H1 (cell line): Measurements from ENCODE around the gene GRAMD1B. TPM values are rescaled to one million over a fixed set of nuclear protein-coding genes. Genes with fewer than 3 reads are reported as not detected.

ENCODE experiments used
- CTCF ChIA-PET: fragments of 300-600 bp; sonication (Branson Sonifier 250); formaldehyde crosslinking; loops from one replicate; lab custom pipeline; 2021; ENCODE audit not compliant: partially characterized antibody; lab: Charles Lee
- POLR2A ChIA-PET: fragments of 300-600 bp; sonication (Branson Sonifier 250); formaldehyde crosslinking; loops from one replicate; lab custom pipeline; 2021; ENCODE audit warnings: inconsistent platforms; ENCODE audit not compliant: partially characterized antibody; lab: Charles Lee
- DNase-seq, 2 experiments: peaks; one replicate each; pipeline versions ENCODE4 v3.0.0 to v3.0.0-alpha.2; 2010 to 2022; ENCODE audit warnings: low spot score in 2 of 2, low read depth in 1 of 2, mixed read lengths in 1 of 2
- FAIRE-seq: peaks from 2 replicates; lab custom pipeline; 2011; peaks lifted over from hg19 to GRCh38; lab: Jason Lieb, UNC
- H2AFZ ChIP-seq: 2 replicates; pipeline ENCODE4 v1.8.1; 2012; ENCODE audit warnings: low read length, inconsistent platforms
- H2AK5ac ChIP-seq: 2 replicates; pipeline ENCODE4 v1.6.1; 2013; ENCODE audit warnings: low read depth, low read length
- H2BK120ac ChIP-seq: replicated peaks from 2 replicates; pipeline ENCODE3; 2013; ENCODE audit warnings: low read depth, low read length, inconsistent platforms
- H2BK12ac ChIP-seq: 2 replicates; pipeline ENCODE4 v1.6.1; 2013; ENCODE audit warnings: low read depth, low read length
- H2BK15ac ChIP-seq: 2 replicates; pipeline ENCODE4 v1.6.1; 2013; ENCODE audit warnings: low read length
- H2BK20ac ChIP-seq: 2 replicates; pipeline ENCODE4 v1.6.1; 2013; ENCODE audit warnings: low read length
- H2BK5ac ChIP-seq: 2 replicates; pipeline ENCODE4 v1.6.1; 2013; ENCODE audit warnings: low read depth, low read length
- H3K14ac ChIP-seq: 2 replicates; pipeline ENCODE4 v1.6.1; 2013; ENCODE audit warnings: inconsistent platforms; ENCODE audit not compliant: insufficient read length
- H3K18ac ChIP-seq: 2 replicates; pipeline ENCODE4 v1.6.1; 2013; ENCODE audit warnings: low read length; ENCODE audit errors: extremely low read depth
- H3K23ac ChIP-seq: 2 replicates; pipeline ENCODE4 v1.6.1; 2013; ENCODE audit warnings: inconsistent platforms; ENCODE audit not compliant: insufficient read length
- H3K23me2 ChIP-seq: 2 replicates; pipeline ENCODE4 v1.6.1; 2013; ENCODE audit warnings: low read depth, low read length
- H3K27ac ChIP-seq: 2 replicates; pipeline ENCODE4 v1.6.1; 2011; ENCODE audit warnings: low read depth, low read length, inconsistent platforms
- H3K27me3 ChIP-seq, 4 experiments: replicated peaks in 1 of 4; 1 replicate in 1 of 4; 2 replicates in 3 of 4; pipeline versions ENCODE4 v1.6.1 to v1.8.1; 2011 to 2013; ENCODE audit warnings: low read length in 3 of 4, mild to moderate bottlenecking in 3 of 4, inconsistent platforms in 2 of 4, mixed read lengths in 2 of 4, moderate library complexity in 1 of 4; ENCODE audit not compliant: control insufficient read depth in 3 of 4, insufficient read depth in 3 of 4; ENCODE audit errors: extremely low read depth in 1 of 4
- H3K36me3 ChIP-seq, 4 experiments: 2 replicates each; pipeline versions ENCODE4 v1.6.1 to v1.8.1; 2011 to 2013; ENCODE audit warnings: mild to moderate bottlenecking in 4 of 4, low read length in 3 of 4, moderate library complexity in 2 of 4, control low read depth in 1 of 4, inconsistent platforms in 1 of 4; ENCODE audit not compliant: insufficient read depth in 4 of 4, control insufficient read depth in 2 of 4
- H3K4ac ChIP-seq: replicated peaks from 2 replicates; pipeline ENCODE3; 2013; ENCODE audit warnings: low read length, low read depth, mixed read lengths, inconsistent platforms; ENCODE audit not compliant: insufficient read length
- H3K4me1 ChIP-seq, 4 experiments: replicated peaks in 1 of 4; 1 replicate in 1 of 4; 2 replicates in 3 of 4; pipeline versions ENCODE4 v1.6.1 to v1.8.1; 2011 to 2013; ENCODE audit warnings: low read length in 3 of 4, inconsistent platforms in 2 of 4, mixed read lengths in 1 of 4; ENCODE audit not compliant: insufficient read depth in 4 of 4, control insufficient read depth in 3 of 4
- H3K4me2 ChIP-seq, 2 experiments: 2 replicates each; pipeline versions ENCODE4 v1.6.1 to v1.8.1; 2011 to 2013; ENCODE audit warnings: low read depth in 2 of 2, low read length in 2 of 2, control low read depth in 1 of 2, inconsistent platforms in 1 of 2, mild to moderate bottlenecking in 1 of 2; ENCODE audit not compliant: insufficient read depth in 1 of 2
- H3K4me3 ChIP-seq, 4 experiments: fragments of 200-600, 300-600 bp in 1 of 4; sonication (generic), shearing (Covaris generic), sonication (Bioruptor Twin) in 1 of 4; 2 replicates each; pipeline versions ENCODE4 v1.5.1 to v1.8.1; 2011 to 2016; ENCODE audit warnings: low read length in 4 of 4, low read depth in 3 of 4, control low read depth in 2 of 4, inconsistent platforms in 2 of 4, mild to moderate bottlenecking in 2 of 4, mixed read lengths in 1 of 4, moderate library complexity in 1 of 4; ENCODE audit not compliant: insufficient read depth in 2 of 4; ENCODE audit errors: extremely low read depth in 1 of 4
- H3K56ac ChIP-seq: replicated peaks from 2 replicates; pipeline ENCODE3; 2013; ENCODE audit warnings: low read depth, mild to moderate bottlenecking, mixed read lengths, low read length, inconsistent platforms; ENCODE audit not compliant: insufficient read length
- H3K79me1 ChIP-seq: 2 replicates; pipeline ENCODE4 v1.6.1; 2013; ENCODE audit warnings: low read depth, low read length, control low read depth
- H3K79me2 ChIP-seq, 2 experiments: 2 replicates each; pipeline versions ENCODE4 v1.6.1 to v1.8.1; 2012 to 2013; ENCODE audit warnings: low read length in 2 of 2, mild to moderate bottlenecking in 2 of 2, inconsistent platforms in 1 of 2; ENCODE audit not compliant: insufficient read depth in 2 of 2, control insufficient read depth in 1 of 2
- H3K9ac ChIP-seq, 4 experiments: replicated peaks in 1 of 4; 1 replicate in 1 of 4; 2 replicates in 3 of 4; pipeline versions ENCODE4 v1.6.1 to v1.8.1; 2011 to 2013; ENCODE audit warnings: low read depth in 3 of 4, low read length in 3 of 4, control low read depth in 2 of 4, mild to moderate bottlenecking in 2 of 4, moderate library complexity in 2 of 4, inconsistent platforms in 1 of 4; ENCODE audit errors: extremely low read depth in 1 of 4
- H3K9me3 ChIP-seq, 2 experiments: 2 replicates each; pipeline versions ENCODE4 v1.6.1 to v1.8.1; 2012 to 2013; ENCODE audit warnings: mild to moderate bottlenecking in 2 of 2, moderate library complexity in 2 of 2, control low read depth in 1 of 2, inconsistent platforms in 1 of 2, low read depth in 1 of 2, low read length in 1 of 2, mixed read lengths in 1 of 2; ENCODE audit not compliant: insufficient read depth in 2 of 2
- H4K20me1 ChIP-seq, 2 experiments: replicated peaks in 1 of 2; 2 replicates each; pipeline versions ENCODE3 to v1.8.1; 2011 to 2013; ENCODE audit warnings: inconsistent platforms in 2 of 2, low read length in 2 of 2, mild to moderate bottlenecking in 1 of 2; ENCODE audit not compliant: insufficient read depth in 2 of 2, control insufficient read depth in 1 of 2
- H4K5ac ChIP-seq: 2 replicates; pipeline ENCODE4 v1.6.1; 2013; ENCODE audit warnings: low read length, low read depth, mixed read lengths, inconsistent platforms; ENCODE audit not compliant: insufficient read length
- H4K8ac ChIP-seq: 2 replicates; pipeline ENCODE4 v1.8.0; 2013; ENCODE audit warnings: mild to moderate bottlenecking, moderate library complexity, low read length, inconsistent platforms; ENCODE audit not compliant: insufficient read depth; ENCODE audit errors: extremely low read depth
- H4K91ac ChIP-seq: replicated peaks from 2 replicates; pipeline ENCODE3; 2013; ENCODE audit warnings: low read length, mixed read lengths, inconsistent platforms; ENCODE audit not compliant: insufficient read length
- ATF3 ChIP-seq: IDR thresholded peaks from 2 replicates; pipeline ENCODE4 v1.6.1; 2011; ENCODE audit warnings: low read depth, mild to moderate bottlenecking, low read length; ENCODE audit not compliant: insufficient read depth
- CHD1 ChIP-seq: IDR thresholded peaks from 2 replicates; pipeline ENCODE4 v1.6.1; 2012; ENCODE audit warnings: low read depth, low read length, improper control_type of control experiment
- CREB1 ChIP-seq: IDR thresholded peaks from 2 replicates; pipeline ENCODE4 v1.6.1; 2012; ENCODE audit warnings: inconsistent platforms
- EP300 ChIP-seq, 2 experiments: IDR thresholded peaks; 1 replicate in 1 of 2; 2 replicates in 1 of 2; pipeline ENCODE4 v1.6.1; 2011 to 2012; ENCODE audit warnings: low read depth in 2 of 2, low read length in 2 of 2, mild to moderate bottlenecking in 2 of 2, borderline replicate concordance in 1 of 2, inconsistent platforms in 1 of 2, moderate library complexity in 1 of 2
- HDAC2 ChIP-seq, 2 experiments: fragments of 300-600 bp in 1 of 2; sonication (generic) in 1 of 2; IDR thresholded peaks; 2 replicates each; pipeline ENCODE4 v1.6.1; 2011 to 2012; ENCODE audit warnings: low read depth in 2 of 2, low read length in 2 of 2, mild to moderate bottlenecking in 2 of 2, moderate library complexity in 2 of 2, borderline replicate concordance in 1 of 2, inconsistent platforms in 1 of 2
- PHF8 ChIP-seq: fragments of 200-600 bp; sonication (generic); conservative IDR thresholded peaks from 2 replicates; pipeline ENCODE4 v1.7.1; 2012; ENCODE audit warnings: low read depth, mild to moderate bottlenecking, inconsistent platforms, low read length, moderate library complexity
- POU5F1 ChIP-seq: IDR thresholded peaks from 2 replicates; pipeline ENCODE4 v1.6.1; 2011; ENCODE audit warnings: low read depth, mild to moderate bottlenecking, low read length, moderate library complexity
- RBBP5 ChIP-seq: IDR thresholded peaks from 2 replicates; pipeline ENCODE4 v1.7.1; 2012; ENCODE audit warnings: low read depth, mild to moderate bottlenecking, inconsistent platforms, low read length, moderate library complexity, borderline replicate concordance
- RFX5 ChIP-seq: IDR thresholded peaks from 2 replicates; pipeline ENCODE4 v1.6.1; 2011; ENCODE audit warnings: low read depth, low read length, improper control_type of control experiment, borderline replicate concordance
- RXRA ChIP-seq: IDR thresholded peaks from 2 replicates; pipeline ENCODE4 v1.6.1; 2011; ENCODE audit warnings: low read depth, mild to moderate bottlenecking, low read length, moderate library complexity; ENCODE audit not compliant: insufficient read depth
- SP1 ChIP-seq: IDR thresholded peaks from 2 replicates; pipeline ENCODE4 v1.6.1; 2011; ENCODE audit warnings: low read depth, low read length
- TAF1 ChIP-seq: IDR thresholded peaks from 2 replicates; pipeline ENCODE4 v1.6.1; 2011; ENCODE audit warnings: mild to moderate bottlenecking, low read depth, low read length
- TCF12 ChIP-seq: IDR thresholded peaks from 2 replicates; pipeline ENCODE4 v1.6.1; 2011; ENCODE audit warnings: low read depth, mild to moderate bottlenecking, low read length
- YY1 ChIP-seq: IDR thresholded peaks from 2 replicates; pipeline ENCODE4 v1.6.1; 2011; ENCODE audit warnings: low read depth, mild to moderate bottlenecking, low read length
- WGBS, 2 experiments: shearing (Covaris generic) in 1 of 2; methylation state at CpG; one replicate each; pipeline versions ENCODE4 v1.1.6 to v1.1.7; 2013 to 2015; ENCODE audit warnings: low lambda C conversion rate in 2 of 2, mixed read lengths in 2 of 2, inconsistent platforms in 1 of 2, low coverage in 1 of 2, missing lambda C conversion rate in 1 of 2; ENCODE audit not compliant: insufficient replicate concordance in 2 of 2, insufficient coverage in 1 of 2, insufficient read length in 1 of 2; ENCODE audit errors: extremely low coverage in 1 of 2, missing lambda C conversion rate in 1 of 2; 5-methylcytosine and 5-hydroxymethylcytosine counted together
- polyA plus RNA-seq, 7 experiments: library from polyadenylated mRNA; depleted of rRNA in 3 of 7; stranded (reverse) in 5 of 7; unstranded in 2 of 7; fragments of >200 nt in 5 of 7; fragments of 200-250 nt in 2 of 7; gene quantifications; 1 replicate in 5 of 7; 2 replicates in 1 of 7; 4 replicates in 1 of 7; pipeline versions ENCODE4 v1.2.1 to v1.2.3, GENCODE V29; 2011 to 2013; ENCODE audit warnings: missing spikeins in 2 of 7, mixed read lengths in 2 of 7
- total RNA-seq: library from RNA; stranded (reverse); fragmentation: NEBNext Ultra II Directional; extraction: Animal tissue kit (Norgen Biotek cat#: 25700); gene quantifications from 2 replicates; pipeline ENCODE4 v1.2.1, GENCODE V29; 2021

GRAMD1B gene
- total and polyA plus RNA-seq, 2 of the 8 experiments (the other 6 are each of a cell fraction or from before 2014, with no cell fraction given): 10.1 to 21.2 TPM

GRCh38 chr11:123469089-123469488 lies 39.0 kb downstream of the GRAMD1B start:
- Histone ChIP-seq H4K91ac (no peak overlapping the region), H2BK5ac (no peak overlapping the region; the same call in 1 of the 2 replicates), H3K23ac (no peak overlapping the region), H3K4me1 (no peaks in the 10 kb centered on the region), H4K20me1 (no peaks in the 10 kb centered on the region), H3K79me1 (no peaks in the 10 kb centered on the region), H3K4me3 (no peak overlapping the region), H3K18ac (no peak overlapping the region), H3K9ac (no peak overlapping the region), H3K14ac (no peak overlapping the region), H3K56ac (no peak overlapping the region), H2BK120ac (no peak overlapping the region), H3K23me2 (peaks cover 3% of the 10 kb centered on the region; the same call in 1 of the 2 replicates), H4K8ac (no peak overlapping the region), H3K79me2 (no peaks in the 10 kb centered on the region), H3K4me2 (no peak overlapping the region), H3K27me3 (no peaks in the 10 kb centered on the region), H3K27ac (no peak overlapping the region), H3K36me3 (no peaks in the 10 kb centered on the region), H3K4ac (no peak overlapping the region), H2BK15ac (no peak overlapping the region), H4K5ac (no peak overlapping the region), H2BK12ac (0 out of 2 replicates have a peak overlapping the region, but pooled peaks have one; percentile 27), H2AFZ (no peak overlapping the region), H2BK20ac (no peak overlapping the region), H3K9me3 (no peaks in the 10 kb centered on the region), H2AK5ac (no peak overlapping the region)
- CTCF ChIA-PET: interaction anchor here (0.8 to 2.7 kb wide), 5 partner anchors 9 to 63 kb away, joined by 3 to 10 read pairs (median 6); no protein-coding TSS in a partner anchor
- DNase-seq (no peak), FAIRE-seq (no peak)
- POLR2A ChIA-PET: no interaction called here
- 90% methylated on average over 7 of the region's 7 CpGs; no CpG with 5 or more reads in 1 of the 2 experiments for WGBS, 2 experiments
- TF ChIP-seq SP1 (no peak), POU5F1 (no peak), TAF1 (no peak), RXRA (no peak), RFX5 (no peak), TCF12 (no peak), CHD1 (no peak), HDAC2 (IDR thresholded peaks at IDR 0.05; ENCODE audit: borderline replicate concordance in 1 of 2, low read depth in 2 of 2, low read length in 2 of 2) (no peak), YY1 (no peak), EP300 (IDR thresholded peaks at IDR 0.05; ENCODE audit: borderline replicate concordance in 1 of 2, low read depth in 2 of 2, low read length in 2 of 2) (no peak), CREB1 (no peak), ATF3 (no peak), RBBP5 (no peak), PHF8 (no peak)
